RWPE2 (cell line): ENCODE results near the gene CACNA2D3.

Source experiments
- ATAC-seq: fragments of 200-7000 bp; cut with Tn5 transposase; 3 replicates; pipeline ENCODE4 v1.9.1; 2021; ENCODE audit warnings: low read depth
- DNase-seq: peaks from one replicate; pipeline ENCODE4 v3.0.0-alpha.2; 2020; ENCODE audit warnings: low spot score
- H3K27ac ChIP-seq: fragments of 450-650 bp; 2 replicates; pipeline ENCODE4 v1.5.1; 2017; ENCODE audit warnings: mild to moderate bottlenecking; ENCODE audit not compliant: poor library complexity, severe bottlenecking
- H3K27me3 ChIP-seq: fragments of 250-450 bp; sonication (Bioruptor Pico); 2 replicates; pipeline ENCODE4 v1.5.1; 2021; ENCODE audit warnings: mild to moderate bottlenecking, moderate library complexity; ENCODE audit not compliant: insufficient read depth, poor library complexity, severe bottlenecking
- H3K36me3 ChIP-seq: fragments of 250-450 bp; sonication (Bioruptor Pico); 2 replicates; pipeline ENCODE4 v1.5.1; 2020; ENCODE audit warnings: low read depth, mild to moderate bottlenecking, moderate library complexity
- H3K4me1 ChIP-seq: fragments of 250-450 bp; sonication (Bioruptor Pico); 2 replicates; pipeline ENCODE4 v1.5.1; 2021; ENCODE audit warnings: mild to moderate bottlenecking, moderate library complexity; ENCODE audit not compliant: insufficient read depth, poor library complexity, severe bottlenecking
- H3K4me3 ChIP-seq: fragments of 250-450 bp; sonication (Bioruptor Pico); 2 replicates; pipeline ENCODE4 v1.5.1; 2021; ENCODE audit warnings: mild to moderate bottlenecking, moderate library complexity; ENCODE audit not compliant: severe bottlenecking
- H3K9me3 ChIP-seq: fragments of 250-450 bp; sonication (Bioruptor Pico); 2 replicates; pipeline ENCODE4 v1.5.1; 2021; ENCODE audit warnings: mild to moderate bottlenecking, moderate library complexity; ENCODE audit not compliant: severe bottlenecking
- CTCF ChIP-seq: fragments of 450-650 bp; IDR thresholded peaks from one replicate; pipeline ENCODE4 v1.5.1; 2017; ENCODE audit warnings: mild to moderate bottlenecking, moderate library complexity; ENCODE audit not compliant: poor library complexity, severe bottlenecking

The CACNA2D3 gene

DNA sequence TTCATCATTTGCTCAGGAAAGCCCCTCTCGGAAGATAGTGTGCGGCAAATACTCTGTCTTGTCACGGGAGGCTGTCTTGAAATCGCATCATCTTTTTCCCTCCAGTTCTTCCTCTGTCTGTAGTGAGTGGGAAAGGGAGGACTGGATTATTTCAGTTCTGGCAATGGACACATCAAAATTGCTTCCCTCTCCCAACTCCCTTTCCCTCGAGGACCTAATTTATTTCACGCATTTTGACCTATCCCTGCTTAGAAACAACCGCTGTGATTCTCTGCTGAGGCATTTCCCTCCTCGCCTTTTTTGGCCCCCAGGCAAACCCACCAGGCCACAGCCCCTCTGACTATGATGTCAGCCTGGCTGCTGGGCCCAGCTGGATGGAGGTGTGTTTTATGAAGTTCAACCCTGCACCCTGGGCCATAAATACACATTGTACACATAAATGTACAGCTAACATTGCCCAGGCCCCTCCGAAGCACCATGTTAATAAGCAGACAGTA, 944.2 kb downstream of the CACNA2D3 start:
- Histone ChIP-seq H3K4me3 (no peak overlapping the region), H3K36me3 (no peaks in the 10 kb centered on the region), H3K9me3 (no peaks in the 10 kb centered on the region), H3K27me3 (peaks cover 5% of the 10 kb centered on the region), H3K27ac (no peak overlapping the region), H3K4me1 (no peaks in the 10 kb centered on the region)
- ATAC-seq = no peak
- no peak for TF ChIP-seq CTCF
- no peak for DNase-seq

GRCh38 chr3:55069950-55070349, 947.6 kb downstream of the CACNA2D3 start:
- Histone ChIP-seq H3K27me3 (peaks cover 5% of the 10 kb centered on the region), H3K27ac (no peak overlapping the region), H3K9me3 (no peaks in the 10 kb centered on the region), H3K4me3 (no peak overlapping the region), H3K4me1 (no peaks in the 10 kb centered on the region), H3K36me3 (no peaks in the 10 kb centered on the region)
- DNase-seq (no peak), ATAC-seq (no peak)
- TF ChIP-seq CTCF = no peak

DNA sequence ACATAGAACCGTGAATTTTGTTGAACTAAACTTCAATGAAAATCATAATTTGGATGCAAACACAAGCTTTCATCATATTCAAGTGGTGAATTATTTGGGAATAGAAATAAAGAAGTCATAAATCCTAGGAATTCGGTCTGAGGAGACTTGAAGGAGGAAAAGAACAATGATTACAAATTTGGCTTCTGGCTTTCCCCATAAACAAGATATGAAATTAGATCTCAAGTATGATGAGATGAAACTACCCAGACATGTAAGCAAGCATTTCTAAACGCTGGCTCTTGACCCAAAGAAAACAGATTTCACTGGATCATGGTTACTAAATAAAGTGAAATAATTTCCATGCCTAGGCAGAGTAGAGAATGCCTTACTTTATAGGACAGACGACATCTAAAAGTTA, 952.4 kb downstream of the CACNA2D3 start:
- Histone ChIP-seq H3K4me3 (no peak overlapping the region), H3K36me3 (no peaks in the 10 kb centered on the region), H3K4me1 (no peaks in the 10 kb centered on the region), H3K9me3 (no peaks in the 10 kb centered on the region), H3K27ac (no peak overlapping the region), H3K27me3 (no peaks in the 10 kb centered on the region)
- TF ChIP-seq CTCF = no peak
- no peak for DNase-seq
- no peak for ATAC-seq

DNA sequence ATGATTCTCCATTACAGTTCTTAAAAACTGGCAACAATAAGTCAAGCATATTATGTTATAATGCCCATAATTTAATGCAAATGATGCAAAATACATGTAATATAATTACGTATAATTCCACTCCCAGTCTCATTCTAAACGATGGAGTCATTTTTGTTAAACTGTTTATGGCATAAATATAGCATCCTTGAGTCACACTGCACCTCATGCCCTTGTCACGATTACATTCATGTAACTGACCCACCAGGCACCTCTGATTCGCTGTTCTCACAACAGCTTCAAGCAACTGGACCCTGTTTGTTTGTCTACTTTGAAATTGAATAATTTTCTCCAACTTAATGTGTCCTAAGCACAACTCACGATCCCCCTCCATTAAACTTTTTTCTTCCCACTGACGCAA, 953.5 kb downstream of the CACNA2D3 start:
- ATAC-seq = no peak
- Histone ChIP-seq H3K36me3 (no peaks in the 10 kb centered on the region), H3K27me3 (no peaks in the 10 kb centered on the region), H3K4me1 (no peaks in the 10 kb centered on the region), H3K9me3 (no peaks in the 10 kb centered on the region), H3K4me3 (no peak overlapping the region), H3K27ac (no peak overlapping the region)
- TF ChIP-seq CTCF = no peak
- no peak for DNase-seq

- H3K4me1 ChIP-seq = no peaks in the 10 kb centered on the region
- H3K27me3 ChIP-seq = peaks cover 3% of the 10 kb centered on the region
- no peak for DNase-seq
- no peak overlapping the region for H3K27ac ChIP-seq
- H3K9me3 ChIP-seq = no peaks in the 10 kb centered on the region
- ATAC-seq = no peak
- no peaks in the 10 kb centered on the region for H3K36me3 ChIP-seq
- no peak for TF ChIP-seq CTCF
- no peak overlapping the region for H3K4me3 ChIP-seq
These were observed 955.4 kb downstream of the CACNA2D3 start for GRCh38 chr3:55077726-55078125.
